ENCODE results near the gene MOSPD2. TPM values are rescaled to one million over a fixed set of nuclear protein-coding genes. Genes with fewer than 3 reads are reported as not detected.

MOSPD2 gene
- total and polyA plus RNA-seq, 2 of the 4 experiments (the other 2 are of a cell fraction), result 14.1 to 22.2 TPM

DNA sequence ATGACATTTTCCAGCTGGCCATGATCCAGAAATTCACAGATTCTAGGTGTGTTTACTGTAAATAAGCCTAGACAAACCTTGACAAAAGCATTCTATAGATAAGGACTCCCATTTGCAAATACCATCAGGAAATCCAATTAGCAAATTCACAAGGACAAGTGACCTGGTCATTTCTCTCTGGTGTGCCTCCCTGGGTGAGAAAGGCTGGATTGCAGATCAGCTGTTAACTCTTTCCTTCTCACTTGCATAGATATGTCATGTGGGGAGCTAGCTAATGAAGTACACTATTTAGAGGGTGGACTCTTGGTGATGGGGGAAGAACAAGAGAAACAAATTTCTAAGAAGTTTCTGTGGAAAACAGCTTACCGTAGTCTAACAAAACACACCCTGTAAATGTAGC, 58.9 kb downstream of the MOSPD2 start:
- Histone ChIP-seq H3K9me3 (ENCODE audit: control insufficient read depth, insufficient read depth, low read length) (no peaks in the 10 kb centered on the region), H3K4me1 (ENCODE audit: control insufficient read depth, insufficient read depth, low read length) (peaks cover 2% of the 10 kb centered on the region), H3K27me3 (ENCODE audit: control insufficient read depth, insufficient read depth, low read length) (no peaks in the 10 kb centered on the region), H3K4ac (ENCODE audit: low read depth, low read length) (no peak overlapping the region), H3K36me3 (ENCODE audit: control insufficient read depth, insufficient read depth, low read length) (no peaks in the 10 kb centered on the region), H4K91ac (ENCODE audit: insufficient read depth, low read depth, low read length) (no peak overlapping the region), H4K20me1 (ENCODE audit: insufficient read depth, low read length) (no peaks in the 10 kb centered on the region), H2BK15ac (ENCODE audit: low read depth, low read length) (no peak overlapping the region), H3K9me1 (ENCODE audit: insufficient read depth, low read length) (no peaks in the 10 kb centered on the region), H3K27ac (ENCODE audit: insufficient read depth, low read length) (no peak overlapping the region), H4K8ac (ENCODE audit: low read depth in 2 of 2, low read length in 2 of 2) (no peak overlapping the region), H2AK9ac (replicated peaks; ENCODE audit: low read depth, low read length, poor library complexity) (no peak overlapping the region), H3K9ac (ENCODE audit: low read depth, low read length) (no peak overlapping the region), H3K4me2 (ENCODE audit: low read depth, low read length) (no peak overlapping the region), H4K5ac (ENCODE audit: low read depth, low read length) (no peak overlapping the region), H3K79me1 (ENCODE audit: low read depth in 1 of 2, low read length in 2 of 2) (no peaks in the 10 kb centered on the region), H2AFZ (replicated peaks; ENCODE audit: low read length, poor library complexity) (no peak overlapping the region), H3K56ac (ENCODE audit: extremely low read depth, insufficient read depth, low read length) (no peak overlapping the region), H3K18ac (ENCODE audit: low read depth, low read length) (no peak overlapping the region), H3K14ac (replicated peaks; ENCODE audit: low read depth, low read length) (no peak overlapping the region), H2AK5ac (ENCODE audit: low read depth, low read length) (no peak overlapping the region), H2BK20ac (ENCODE audit: low read depth, low read length) (no peak overlapping the region), H2BK5ac (ENCODE audit: low read depth, low read length, poor library complexity, severe bottlenecking) (no peak overlapping the region), H2BK120ac (ENCODE audit: low read depth, low read length) (no peak overlapping the region), H3K4me3 (ENCODE audit: insufficient read depth, low read depth, low read length) (no peak overlapping the region), H3K23ac (ENCODE audit: low read depth, low read length) (no peak overlapping the region)
- DNase-seq, result no peak
- WGBS, 2 experiments (ENCODE audit: extremely low coverage in 2 of 2, insufficient read length in 1 of 2), result no CpG with 5 or more reads among the region's 1 CpG
- POLR2A ChIA-PET (ENCODE audit: unreplicated experiment), result no interaction called here
- dilution Hi-C loops (cut with HindIII; ENCODE audit: low sequenced_read_pairs, unreplicated experiment) (no loop called here), intact Hi-C loops (cut with micrococcal nuclease) (no loop called here), in situ Hi-C loops (cut with MboI; ENCODE audit: low sequenced_read_pairs) (no loop called here)
- no TSS peak for BruUV-seq (replicated peaks)
- no peak for ATAC-seq (ENCODE audit: low read depth)
- CTCF ChIA-PET, result no interaction called here
- TF ChIP-seq SMC3 (IDR thresholded peaks at IDR 0.05; ENCODE audit: low read depth, low read length) (no peak), CHD1 (IDR thresholded peaks at IDR 0.05; ENCODE audit: low read depth, low read length) (no peak), BHLHE40 (IDR thresholded peaks at IDR 0.05; ENCODE audit: low read depth, low read length) (no peak), MAZ (IDR thresholded peaks at IDR 0.05; ENCODE audit: borderline replicate concordance, low read depth, low read length) (no peak), RFX5 (IDR thresholded peaks at IDR 0.05; ENCODE audit: low read depth, low read length) (no peak), FOS (IDR thresholded peaks at IDR 0.05; ENCODE audit: low read depth, low read length) (no peak), POLR2A (IDR thresholded peaks at IDR 0.05; ENCODE audit: low read depth, low read length) (no peak), RAD21 (IDR thresholded peaks at IDR 0.05; ENCODE audit: low read length) (no peak)
- TF ChIP-seq, protein P1, sequence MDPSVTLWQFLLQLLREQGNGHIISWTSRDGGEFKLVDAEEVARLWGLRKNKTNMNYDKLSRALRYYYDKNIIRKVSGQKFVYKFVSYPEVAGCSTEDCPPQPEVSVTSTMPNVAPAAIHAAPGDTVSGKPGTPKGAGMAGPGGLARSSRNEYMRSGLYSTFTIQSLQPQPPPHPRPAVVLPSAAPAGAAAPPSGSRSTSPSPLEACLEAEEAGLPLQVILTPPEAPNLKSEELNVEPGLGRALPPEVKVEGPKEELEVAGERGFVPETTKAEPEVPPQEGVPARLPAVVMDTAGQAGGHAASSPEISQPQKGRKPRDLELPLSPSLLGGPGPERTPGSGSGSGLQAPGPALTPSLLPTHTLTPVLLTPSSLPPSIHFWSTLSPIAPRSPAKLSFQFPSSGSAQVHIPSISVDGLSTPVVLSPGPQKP (IDR thresholded peaks at IDR 0.05; ENCODE audit: borderline replicate concordance, low read depth, low read length), result no peak
- TF ChIP-seq, protein P2, sequence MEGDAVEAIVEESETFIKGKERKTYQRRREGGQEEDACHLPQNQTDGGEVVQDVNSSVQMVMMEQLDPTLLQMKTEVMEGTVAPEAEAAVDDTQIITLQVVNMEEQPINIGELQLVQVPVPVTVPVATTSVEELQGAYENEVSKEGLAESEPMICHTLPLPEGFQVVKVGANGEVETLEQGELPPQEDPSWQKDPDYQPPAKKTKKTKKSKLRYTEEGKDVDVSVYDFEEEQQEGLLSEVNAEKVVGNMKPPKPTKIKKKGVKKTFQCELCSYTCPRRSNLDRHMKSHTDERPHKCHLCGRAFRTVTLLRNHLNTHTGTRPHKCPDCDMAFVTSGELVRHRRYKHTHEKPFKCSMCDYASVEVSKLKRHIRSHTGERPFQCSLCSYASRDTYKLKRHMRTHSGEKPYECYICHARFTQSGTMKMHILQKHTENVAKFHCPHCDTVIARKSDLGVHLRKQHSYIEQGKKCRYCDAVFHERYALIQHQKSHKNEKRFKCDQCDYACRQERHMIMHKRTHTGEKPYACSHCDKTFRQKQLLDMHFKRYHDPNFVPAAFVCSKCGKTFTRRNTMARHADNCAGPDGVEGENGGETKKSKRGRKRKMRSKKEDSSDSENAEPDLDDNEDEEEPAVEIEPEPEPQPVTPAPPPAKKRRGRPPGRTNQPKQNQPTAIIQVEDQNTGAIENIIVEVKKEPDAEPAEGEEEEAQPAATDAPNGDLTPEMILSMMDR (conservative IDR thresholded peaks at IDR 0.05; ENCODE audit: low read depth, low read length), result no peak
- TF ChIP-seq, protein P3, sequence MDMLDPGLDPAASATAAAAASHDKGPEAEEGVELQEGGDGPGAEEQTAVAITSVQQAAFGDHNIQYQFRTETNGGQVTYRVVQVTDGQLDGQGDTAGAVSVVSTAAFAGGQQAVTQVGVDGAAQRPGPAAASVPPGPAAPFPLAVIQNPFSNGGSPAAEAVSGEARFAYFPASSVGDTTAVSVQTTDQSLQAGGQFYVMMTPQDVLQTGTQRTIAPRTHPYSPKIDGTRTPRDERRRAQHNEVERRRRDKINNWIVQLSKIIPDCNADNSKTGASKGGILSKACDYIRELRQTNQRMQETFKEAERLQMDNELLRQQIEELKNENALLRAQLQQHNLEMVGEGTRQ (IDR thresholded peaks at IDR 0.05; ENCODE audit: low read depth, low read length), result no peak
